KMS-11 (cell line): Measurements from ENCODE around the gene TCF7L1.

ENCODE experiments used
- H2AFZ ChIP-seq: fragments of 200-600 bp; sonication (generic); 2 replicates; pipeline ENCODE4 v1.6.1; 2016; ENCODE audit warnings: antibody characterized with exemption, mixed run types, low read depth
- H3K27ac ChIP-seq: fragments of 200-600 bp; sonication (generic); 2 replicates; pipeline ENCODE4 v1.6.1; 2016; ENCODE audit warnings: mild to moderate bottlenecking, mixed run types
- H3K27me3 ChIP-seq: fragments of 200-600 bp; sonication (generic); 2 replicates; pipeline ENCODE4 v1.6.1; 2017; ENCODE audit warnings: mild to moderate bottlenecking, low read depth, mixed run types, moderate library complexity; ENCODE audit not compliant: insufficient read depth
- H3K36me3 ChIP-seq: fragments of 200-600 bp; sonication (generic); 2 replicates; pipeline ENCODE4 v1.6.1; 2017; ENCODE audit warnings: mild to moderate bottlenecking, mixed run types; ENCODE audit not compliant: insufficient read depth
- H3K4me1 ChIP-seq: fragments of 200-600 bp; sonication (generic); 2 replicates; pipeline ENCODE4 v1.6.1; 2016; ENCODE audit warnings: mild to moderate bottlenecking, low read depth, mixed run types; ENCODE audit not compliant: poor library complexity, severe bottlenecking
- H3K4me2 ChIP-seq: fragments of 200-600 bp; sonication (generic); 2 replicates; pipeline ENCODE4 v1.7.0; 2016; ENCODE audit warnings: mild to moderate bottlenecking, mixed run types
- H3K4me3 ChIP-seq: fragments of 200-600 bp; sonication (generic); IDR thresholded peaks from 2 replicates; pipeline ENCODE4 v1.6.1; 2017; ENCODE audit warnings: low read depth, low read length, mixed read lengths; ENCODE audit not compliant: insufficient read depth
- H3K79me2 ChIP-seq: fragments of 200-600 bp; sonication (generic); 2 replicates; pipeline ENCODE4 v1.6.1; 2016; ENCODE audit warnings: low read depth, mixed run types; ENCODE audit not compliant: insufficient read depth
- H3K9ac ChIP-seq: fragments of 200-600 bp; sonication (generic); 2 replicates; pipeline ENCODE4 v1.6.1; 2016; ENCODE audit warnings: mild to moderate bottlenecking, mixed run types
- H4K20me1 ChIP-seq: fragments of 200-600 bp; sonication (generic); 2 replicates; pipeline ENCODE4 v1.6.1; 2016; ENCODE audit warnings: mild to moderate bottlenecking, mixed run types; ENCODE audit not compliant: insufficient read depth
- TF ChIP-seq, protein P1 (sequence below): fragments of 200-600 bp; sonication (generic); conservative IDR thresholded peaks from 2 replicates; pipeline ENCODE4 v1.6.1; 2017; ENCODE audit warnings: low read depth, mild to moderate bottlenecking, antibody characterized with exemption, low read length, moderate library complexity, mixed read lengths

TCF7L1 gene

DNA sequence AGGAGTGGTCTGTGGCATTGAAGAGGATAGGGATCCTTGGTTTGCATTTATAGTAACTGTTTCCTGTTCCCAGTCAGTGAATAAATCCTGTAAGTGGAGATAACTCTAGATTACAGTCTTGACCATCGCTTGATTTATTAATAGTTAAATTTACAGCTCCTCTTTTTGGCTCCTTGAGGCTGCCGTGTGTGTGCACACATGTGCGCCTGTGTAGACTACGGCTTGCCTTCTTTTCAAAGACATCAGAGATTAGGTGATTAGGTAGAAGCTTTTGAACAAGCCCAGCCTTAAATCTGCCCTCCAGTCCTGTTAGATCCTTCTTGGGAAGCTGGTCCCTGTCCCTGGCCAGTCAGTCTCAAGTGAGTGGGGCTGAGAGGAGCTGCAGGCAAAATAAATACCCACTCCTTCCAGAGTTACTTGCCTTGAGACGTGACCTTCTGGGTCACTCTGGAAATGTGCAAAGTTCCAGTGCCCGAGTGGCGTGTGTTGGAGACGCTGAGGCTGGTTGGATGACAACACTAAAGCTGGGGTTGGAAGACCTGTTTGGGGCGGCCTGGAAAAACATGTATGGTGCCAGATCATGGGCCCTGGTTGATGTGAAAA is 32.0 kb downstream of the TCF7L1 start:
- TF ChIP-seq, protein P1, sequence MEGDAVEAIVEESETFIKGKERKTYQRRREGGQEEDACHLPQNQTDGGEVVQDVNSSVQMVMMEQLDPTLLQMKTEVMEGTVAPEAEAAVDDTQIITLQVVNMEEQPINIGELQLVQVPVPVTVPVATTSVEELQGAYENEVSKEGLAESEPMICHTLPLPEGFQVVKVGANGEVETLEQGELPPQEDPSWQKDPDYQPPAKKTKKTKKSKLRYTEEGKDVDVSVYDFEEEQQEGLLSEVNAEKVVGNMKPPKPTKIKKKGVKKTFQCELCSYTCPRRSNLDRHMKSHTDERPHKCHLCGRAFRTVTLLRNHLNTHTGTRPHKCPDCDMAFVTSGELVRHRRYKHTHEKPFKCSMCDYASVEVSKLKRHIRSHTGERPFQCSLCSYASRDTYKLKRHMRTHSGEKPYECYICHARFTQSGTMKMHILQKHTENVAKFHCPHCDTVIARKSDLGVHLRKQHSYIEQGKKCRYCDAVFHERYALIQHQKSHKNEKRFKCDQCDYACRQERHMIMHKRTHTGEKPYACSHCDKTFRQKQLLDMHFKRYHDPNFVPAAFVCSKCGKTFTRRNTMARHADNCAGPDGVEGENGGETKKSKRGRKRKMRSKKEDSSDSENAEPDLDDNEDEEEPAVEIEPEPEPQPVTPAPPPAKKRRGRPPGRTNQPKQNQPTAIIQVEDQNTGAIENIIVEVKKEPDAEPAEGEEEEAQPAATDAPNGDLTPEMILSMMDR = no peak
- H3K36me3 ChIP-seq = no peaks in the 10 kb centered on the region
- H2AFZ ChIP-seq = no peak overlapping the region
- H3K4me1 ChIP-seq = no peaks in the 10 kb centered on the region
- no peak overlapping the region for H3K27ac ChIP-seq
- H3K4me3 ChIP-seq = no peak overlapping the region
- H3K79me2 ChIP-seq = no peaks in the 10 kb centered on the region
- H3K27me3 ChIP-seq = no peaks in the 10 kb centered on the region
- no peak overlapping the region for H3K4me2 ChIP-seq
- H3K9ac ChIP-seq = no peak overlapping the region
- no peaks in the 10 kb centered on the region for H4K20me1 ChIP-seq

DNA sequence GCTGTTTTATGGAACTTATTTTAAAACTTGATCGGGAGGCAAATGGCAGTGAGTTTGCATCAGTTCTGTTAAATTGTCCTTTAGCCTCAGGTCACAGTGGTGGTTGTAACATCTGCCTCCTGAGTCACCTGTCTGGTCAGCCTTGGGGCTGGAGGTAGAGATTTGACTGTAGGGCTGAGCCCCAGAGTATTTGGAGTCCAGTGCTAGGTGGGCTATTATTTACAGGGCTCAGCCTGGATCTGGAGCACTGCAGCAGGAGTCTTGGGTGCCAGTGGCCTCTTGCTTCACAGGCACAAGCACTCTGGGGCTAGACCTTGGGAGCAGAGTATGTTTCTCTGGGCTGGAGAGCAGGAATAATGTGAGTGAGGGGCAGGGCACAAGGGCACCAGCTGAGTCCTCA is 32.8 kb downstream of the TCF7L1 start:
- Histone ChIP-seq H3K27ac (no peak overlapping the region), H3K9ac (no peak overlapping the region), H3K79me2 (no peaks in the 10 kb centered on the region), H3K36me3 (no peaks in the 10 kb centered on the region), H2AFZ (no peak overlapping the region), H3K27me3 (no peaks in the 10 kb centered on the region), H3K4me1 (no peaks in the 10 kb centered on the region), H3K4me3 (no peak overlapping the region), H4K20me1 (no peaks in the 10 kb centered on the region), H3K4me2 (no peak overlapping the region)
- TF ChIP-seq, protein P1 = no peak

DNA sequence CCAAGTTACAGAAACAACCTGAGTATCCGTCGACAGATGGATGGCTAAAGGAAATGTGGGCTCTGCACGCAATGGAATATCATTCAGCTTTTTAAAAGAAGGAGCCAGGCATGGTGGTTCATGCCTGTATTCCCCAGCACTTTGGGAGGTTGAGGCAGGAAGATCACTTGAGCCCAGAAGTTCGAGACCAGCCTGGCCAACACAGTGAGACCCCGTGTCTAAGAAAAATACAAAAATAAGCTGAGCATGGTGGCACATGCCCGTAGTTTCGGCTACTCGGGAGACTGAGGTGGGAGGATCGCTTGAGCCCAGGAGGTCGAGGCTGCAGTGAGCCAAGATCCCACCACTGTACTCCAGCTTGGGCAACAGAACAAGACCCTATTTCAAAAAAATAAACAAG is 34.3 kb downstream of the TCF7L1 start:
- Histone ChIP-seq H3K27ac (no peak overlapping the region), H3K9ac (no peak overlapping the region), H3K4me3 (no peak overlapping the region), H2AFZ (no peak overlapping the region), H3K79me2 (no peaks in the 10 kb centered on the region), H3K27me3 (no peaks in the 10 kb centered on the region), H3K4me2 (no peak overlapping the region), H3K4me1 (no peaks in the 10 kb centered on the region), H4K20me1 (no peaks in the 10 kb centered on the region), H3K36me3 (no peaks in the 10 kb centered on the region)
- TF ChIP-seq, protein P1 = no peak

DNA sequence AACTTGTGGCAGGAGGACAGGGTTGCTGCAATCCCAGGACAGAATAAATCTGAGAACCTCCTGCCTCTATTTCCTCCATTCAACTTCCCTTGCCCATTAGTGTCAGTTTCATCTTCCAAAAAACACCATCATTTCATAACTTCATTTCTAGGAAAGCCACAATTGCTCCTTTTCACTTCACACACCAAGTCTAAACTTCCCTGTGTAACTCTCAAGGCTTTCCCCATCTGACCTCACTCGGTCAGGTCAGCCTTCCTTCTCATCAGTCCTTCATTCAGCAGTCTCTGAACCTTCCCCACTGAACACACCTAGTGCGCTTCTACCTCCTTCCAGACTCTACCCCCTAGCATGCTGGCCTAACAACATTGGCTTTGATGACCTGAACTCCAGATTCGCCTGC is 35.8 kb downstream of the TCF7L1 start:
- H3K4me2 ChIP-seq = no peak overlapping the region
- no peaks in the 10 kb centered on the region for H3K36me3 ChIP-seq
- no peak overlapping the region for H3K27ac ChIP-seq
- H3K4me1 ChIP-seq = no peaks in the 10 kb centered on the region
- TF ChIP-seq, protein P1 = no peak
- H3K9ac ChIP-seq = no peak overlapping the region
- no peak overlapping the region for H3K4me3 ChIP-seq
- H4K20me1 ChIP-seq = no peaks in the 10 kb centered on the region
- no peaks in the 10 kb centered on the region for H3K27me3 ChIP-seq
- no peak overlapping the region for H2AFZ ChIP-seq
- no peaks in the 10 kb centered on the region for H3K79me2 ChIP-seq

DNA sequence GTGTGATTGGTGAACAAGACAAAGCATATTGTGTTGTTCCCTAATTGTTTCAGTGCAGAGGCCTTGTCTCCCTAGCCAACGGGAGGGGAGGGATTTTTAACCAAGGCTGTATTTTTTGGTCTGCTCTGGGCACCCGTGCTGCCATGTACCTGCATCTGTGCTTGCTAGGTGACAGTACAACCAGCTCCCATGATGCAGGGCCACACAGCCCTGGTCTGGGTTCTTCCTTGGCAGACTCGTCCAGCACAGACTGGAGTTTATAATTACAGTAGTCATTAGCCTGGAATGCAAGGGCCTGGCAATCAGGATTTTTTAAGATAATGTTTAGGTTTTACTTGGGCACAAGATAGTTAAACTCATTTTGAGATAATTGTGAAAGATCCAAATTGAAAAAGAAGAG is 36.4 kb downstream of the TCF7L1 start:
- Histone ChIP-seq H3K4me3 (no peak overlapping the region), H3K27me3 (no peaks in the 10 kb centered on the region), H3K36me3 (no peaks in the 10 kb centered on the region), H3K4me2 (no peak overlapping the region), H2AFZ (no peak overlapping the region), H3K27ac (no peak overlapping the region), H4K20me1 (no peaks in the 10 kb centered on the region), H3K4me1 (no peaks in the 10 kb centered on the region), H3K9ac (no peak overlapping the region), H3K79me2 (no peaks in the 10 kb centered on the region)
- TF ChIP-seq, protein P1 = no peak
